Fibroblast of skin of left biceps (primary cell): Measurements from ENCODE around the gene RGS3.
A peak's percentile ranks its signal among the peaks of the same experiment; 100 is the strongest.

ENCODE experiments used
- DNase-seq, 2 experiments: peaks; one replicate each; pipeline ENCODE4 v3.0.0-alpha.2; 2013; ENCODE audit warnings: low read depth in 2 of 2

The RGS3 gene

GRCh38 chr9:113585085-113585442, 121.5 kb downstream of the RGS3 start:
- no peak for DNase-seq

- DNase-seq = no peak
These were observed 122.0 kb downstream of the RGS3 start for GRCh38 chr9:113585555-113585954.

- no peak for DNase-seq
These were observed 124.0 kb downstream of the RGS3 start for GRCh38 chr9:113587471-113588031.

- DNase-seq = no peak
These were observed 124.8 kb downstream of the RGS3 start for GRCh38 chr9:113588242-113588810.

- DNase-seq = no peak
These were observed 125.4 kb downstream of the RGS3 start for GRCh38 chr9:113588936-113589335.

- DNase-seq = no peak
These were observed 125.9 kb downstream of the RGS3 start for GRCh38 chr9:113589407-113589806.

- no peak for DNase-seq
These were observed 126.4 kb downstream of the RGS3 start for GRCh38 chr9:113589890-113590289.

GRCh38 chr9:113590389-113590788, 126.9 kb downstream of the RGS3 start:
- DNase-seq = no peak

- DNase-seq = no peak
These were observed 127.7 kb downstream of the RGS3 start for GRCh38 chr9:113590991-113591898.

GRCh38 chr9:113591899-113592625, 128.5 kb downstream of the RGS3 start:
- DNase-seq = no peak

GRCh38 chr9:113592876-113593575, 129.5 kb downstream of the RGS3 start:
- DNase-seq = no peak

GRCh38 chr9:113593682-113594281, 130.3 kb downstream of the RGS3 start:
- DNase-seq = peak; percentile 87 to 89

GRCh38 chr9:113594484-113595299, 131.2 kb downstream of the RGS3 start:
- DNase-seq = no peak

GRCh38 chr9:113596616-113597320, 133.2 kb downstream of the RGS3 start:
- DNase-seq = no peak

GRCh38 chr9:113597390-113598241, 134.1 kb downstream of the RGS3 start:
- DNase-seq = no peak

GRCh38 chr9:113598451-113598850, 134.9 kb downstream of the RGS3 start:
- no peak for DNase-seq

- DNase-seq = no peak
These were observed 135.4 kb downstream of the RGS3 start for GRCh38 chr9:113598883-113599282.

GRCh38 chr9:113599646-113600022, 136.1 kb downstream of the RGS3 start:
- peak; percentile 77 to 78 for DNase-seq
